Osteoblast (primary cell): ENCODE results near the gene EIF4E1B. TPM values are rescaled to one million over a fixed set of nuclear protein-coding genes. Genes with fewer than 3 reads are reported as not detected.
"Not testable (repeated sequence)": the region's sequence is repeated elsewhere in the genome, so short reads cannot be mapped to it uniquely, and the experiment has no call there.

Experiments
- DNase-seq: peaks from one replicate; pipeline ENCODE4 v3.0.0; 2011; ENCODE audit warnings: low spot score, mixed read lengths; ENCODE audit not compliant: insufficient read length; ENCODE audit errors: missing footprints
- H2AFZ ChIP-seq: 2 replicates; pipeline ENCODE4 v1.6.0; 2011; ENCODE audit warnings: mild to moderate bottlenecking, low read length
- H3K27ac ChIP-seq: 2 replicates; pipeline ENCODE4 v1.5.1; 2011; ENCODE audit warnings: mild to moderate bottlenecking, low read depth, low read length, moderate library complexity
- H3K27me3 ChIP-seq: 2 replicates; pipeline ENCODE4 v1.6.0; 2012; ENCODE audit warnings: mild to moderate bottlenecking, control low read depth, inconsistent platforms, low read length, moderate library complexity; ENCODE audit not compliant: insufficient read depth
- H3K36me3 ChIP-seq: 2 replicates; pipeline ENCODE4 v1.5.1; 2011; ENCODE audit warnings: mild to moderate bottlenecking, low read length, control low read depth, moderate library complexity; ENCODE audit not compliant: insufficient read depth
- H3K4me1 ChIP-seq: 2 replicates; pipeline ENCODE4 v1.5.1; 2011; ENCODE audit warnings: mild to moderate bottlenecking, low read length, control low read depth, moderate library complexity; ENCODE audit not compliant: insufficient read depth
- H3K4me2 ChIP-seq: 2 replicates; pipeline ENCODE4 v1.6.0; 2011; ENCODE audit warnings: mild to moderate bottlenecking, low read length; ENCODE audit not compliant: insufficient read depth
- H3K4me3 ChIP-seq: fragments of 200-600 bp; sonication (generic); 3 replicates; pipeline ENCODE4 v1.5.1; 2012; ENCODE audit warnings: mild to moderate bottlenecking, low read length, inconsistent platforms; ENCODE audit not compliant: insufficient read depth
- H3K79me2 ChIP-seq: 2 replicates; pipeline ENCODE4 v1.6.0; 2012; ENCODE audit warnings: mild to moderate bottlenecking, low read length, control low read depth, inconsistent platforms; ENCODE audit not compliant: insufficient read depth
- H3K9me3 ChIP-seq: 2 replicates; pipeline ENCODE4 v1.5.1; 2011; ENCODE audit warnings: low read depth, low read length, control low read depth
- H4K20me1 ChIP-seq: 2 replicates; pipeline ENCODE4 v1.6.0; 2012; ENCODE audit warnings: mild to moderate bottlenecking, low read length, control low read depth; ENCODE audit not compliant: insufficient read depth
- CTCF ChIP-seq: IDR thresholded peaks from 2 replicates; pipeline ENCODE4 v1.5.1; 2011; ENCODE audit warnings: mild to moderate bottlenecking, low read depth, low read length, moderate library complexity; ENCODE audit errors: extremely low read depth
- total RNA-seq: library from RNA; depleted of rRNA; stranded (reverse); fragments of >200 nt; gene quantifications from 2 replicates; pipeline ENCODE4 v1.2.3, GENCODE V29; 2012

Gene EIF4E1B
- total RNA-seq, 1 donor: not detected

GRCh38 chr5:176596069-176596644 is 34.3 kb upstream of the EIF4E1B start:
- peak; percentile 86 for DNase-seq
- no peaks in the 10 kb centered on the region for H3K27me3 ChIP-seq
- no peaks in the 10 kb centered on the region for H4K20me1 ChIP-seq
- H3K4me3 ChIP-seq: no peak overlapping the region
- no peaks in the 10 kb centered on the region for H3K36me3 ChIP-seq
- no peaks in the 10 kb centered on the region for H3K4me1 ChIP-seq
- H3K27ac ChIP-seq: no peak overlapping the region
- no peak for TF ChIP-seq CTCF
- no peaks in the 10 kb centered on the region for H3K79me2 ChIP-seq
- H3K9me3 ChIP-seq: no peaks in the 10 kb centered on the region
- no peak overlapping the region for H3K4me2 ChIP-seq
- no peak overlapping the region for H2AFZ ChIP-seq

GRCh38 chr5:176596689-176597416 is 33.6 kb upstream of the EIF4E1B start:
- Histone ChIP-seq H3K4me2 (no peak overlapping the region), H3K36me3 (no peaks in the 10 kb centered on the region), H4K20me1 (no peaks in the 10 kb centered on the region), H3K79me2 (no peaks in the 10 kb centered on the region), H3K27me3 (no peaks in the 10 kb centered on the region), H2AFZ (no peak overlapping the region), H3K9me3 (no peaks in the 10 kb centered on the region), H3K27ac (no peak overlapping the region), H3K4me3 (peak overlapping the region; percentile 30), H3K4me1 (no peaks in the 10 kb centered on the region)
- TF ChIP-seq CTCF: no peak
- DNase-seq: peak; percentile 94

GRCh38 chr5:176597417-176598389 is 32.8 kb upstream of the EIF4E1B start:
- H4K20me1 ChIP-seq: no peaks in the 10 kb centered on the region
- no peak overlapping the region for H3K4me2 ChIP-seq
- H3K27ac ChIP-seq: no peak overlapping the region
- DNase-seq: peak; percentile 89
- no peak overlapping the region for H2AFZ ChIP-seq
- no peaks in the 10 kb centered on the region for H3K27me3 ChIP-seq
- H3K9me3 ChIP-seq: no peaks in the 10 kb centered on the region
- TF ChIP-seq CTCF: no peak
- H3K79me2 ChIP-seq: no peaks in the 10 kb centered on the region
- no peaks in the 10 kb centered on the region for H3K4me1 ChIP-seq
- no peak overlapping the region for H3K4me3 ChIP-seq
- no peaks in the 10 kb centered on the region for H3K36me3 ChIP-seq

- H2AFZ ChIP-seq, H3K4me2 ChIP-seq: not testable (repeated sequence)
Observed at GRCh38 chr5:176599749-176600430, 30.6 kb upstream of the EIF4E1B start.

More at GRCh38 chr5:176599749-176600430, 30.6 kb upstream of the EIF4E1B start:
- not testable (repeated sequence) for H3K27me3 ChIP-seq, H3K4me1 ChIP-seq, H3K9me3 ChIP-seq, H3K79me2 ChIP-seq, H4K20me1 ChIP-seq, H3K4me3 ChIP-seq, H3K36me3 ChIP-seq, H3K27ac ChIP-seq
- DNase-seq: peak; percentile 80
